Spinal cord (tissue), 10 donors: Measurements from ENCODE around the gene SFXN3. TPM values are rescaled to one million over a fixed set of nuclear protein-coding genes. Genes with fewer than 3 reads are reported as not detected.

Experiments
- DNase-seq, 6 donors: peaks; one replicate each; pipeline versions ENCODE4 v3.0.0 to v3.0.0-alpha.2; 2013 to 2015; ENCODE audit warnings: low spot score in 6 of 6, low read depth in 4 of 6
- H3K27ac ChIP-seq: one replicate; pipeline ENCODE4 v1.5.1; 2013; ENCODE audit warnings: low read depth, low read length, control low read depth
- H3K27me3 ChIP-seq: one replicate; pipeline ENCODE4 v1.6.1; 2013; ENCODE audit warnings: low read length; ENCODE audit not compliant: control insufficient read depth, insufficient read depth
- H3K36me3 ChIP-seq: one replicate; pipeline ENCODE4 v1.6.1; 2013; ENCODE audit warnings: low read length; ENCODE audit not compliant: control insufficient read depth, insufficient read depth
- H3K4me1 ChIP-seq: one replicate; pipeline ENCODE4 v1.6.1; 2013; ENCODE audit warnings: low read length; ENCODE audit not compliant: control insufficient read depth, insufficient read depth
- H3K4me3 ChIP-seq: one replicate; pipeline ENCODE4 v1.5.1; 2013; ENCODE audit warnings: low read depth, low read length, control low read depth
- H3K9me3 ChIP-seq: one replicate; pipeline ENCODE4 v1.6.1; 2013; ENCODE audit warnings: low read length; ENCODE audit not compliant: control insufficient read depth, insufficient read depth
- WGBS: methylation state at CpG from one replicate; pipeline ENCODE4 v1.1.5; 2013; ENCODE audit warnings: missing lambda C conversion rate; ENCODE audit not compliant: insufficient coverage; 5-methylcytosine and 5-hydroxymethylcytosine counted together
- polyA plus RNA-seq, 2 donors: library from polyadenylated mRNA; unstranded; fragments of 120-200 nt; gene quantifications; one replicate each; pipeline ENCODE4 v1.2.1, GENCODE V29; 2013; ENCODE audit not compliant: insufficient read length in 2 of 2
- total RNA-seq, 2 donors: library from RNA; depleted of rRNA in 1 of 2; stranded (reverse); fragments of 120-200 nt in 1 of 2; fragments of >200 nt in 1 of 2; gene quantifications; one replicate each; pipeline versions ENCODE4 v1.2.3 to v1.2.4, GENCODE V29; 2013 to 2014
- donor health status: healthy.

Gene SFXN3
- total and polyA plus RNA-seq, 4 donors: 27.1 to 55.8 (median 44.0) TPM

- 80% methylated on average over 4 of the region's 7 CpGs for WGBS
- H3K4me1 ChIP-seq: peaks cover 23% of the 10 kb centered on the region
- H3K27me3 ChIP-seq: peaks cover 35% of the 10 kb centered on the region
- no peak overlapping the region for H3K27ac ChIP-seq
- no peak for DNase-seq
- H3K4me3 ChIP-seq: no peak overlapping the region
- no peaks in the 10 kb centered on the region for H3K9me3 ChIP-seq
- H3K36me3 ChIP-seq: peaks cover 2% of the 10 kb centered on the region
Measured at GRCh38 chr10:101014966-101015581, 16.0 kb upstream of the SFXN3 start.

GRCh38 chr10:101015582-101015973 lies 15.5 kb upstream of the SFXN3 start:
- DNase-seq: no peak
- WGBS: 90% methylated on average over 7 of the region's 8 CpGs
- no peak overlapping the region for H3K4me3 ChIP-seq
- peaks cover 23% of the 10 kb centered on the region for H3K4me1 ChIP-seq
- H3K27me3 ChIP-seq: peaks cover 39% of the 10 kb centered on the region
- H3K36me3 ChIP-seq: peaks cover 2% of the 10 kb centered on the region
- no peak overlapping the region for H3K27ac ChIP-seq
- no peaks in the 10 kb centered on the region for H3K9me3 ChIP-seq

GRCh38 chr10:101016814-101017213 lies 14.2 kb upstream of the SFXN3 start:
- peaks cover 39% of the 10 kb centered on the region for H3K27me3 ChIP-seq
- H3K36me3 ChIP-seq: peaks cover 5% of the 10 kb centered on the region
- H3K27ac ChIP-seq: no peak overlapping the region
- DNase-seq: no peak
- H3K4me3 ChIP-seq: no peak overlapping the region
- no peaks in the 10 kb centered on the region for H3K9me3 ChIP-seq
- peaks cover 23% of the 10 kb centered on the region for H3K4me1 ChIP-seq
- 49% methylated on average over 4 of the region's 5 CpGs for WGBS

GRCh38 chr10:101018118-101018599 lies 12.9 kb upstream of the SFXN3 start:
- no peak overlapping the region for H3K4me3 ChIP-seq
- peaks cover 20% of the 10 kb centered on the region for H3K4me1 ChIP-seq
- 28% methylated on average over 15 of the region's 20 CpGs for WGBS
- H3K27ac ChIP-seq: no peak overlapping the region
- peaks cover 11% of the 10 kb centered on the region for H3K36me3 ChIP-seq
- peaks cover 43% of the 10 kb centered on the region for H3K27me3 ChIP-seq
- no peak for DNase-seq
- no peaks in the 10 kb centered on the region for H3K9me3 ChIP-seq

- Histone ChIP-seq H3K27me3 (peaks cover 43% of the 10 kb centered on the region), H3K27ac (no peak overlapping the region), H3K4me1 (peaks cover 16% of the 10 kb centered on the region), H3K4me3 (no peak overlapping the region), H3K36me3 (peaks cover 16% of the 10 kb centered on the region), H3K9me3 (no peaks in the 10 kb centered on the region)
- WGBS: 10% methylated on average over 39 of the region's 45 CpGs
- DNase-seq: peak in 1 of 6 donors; percentile 71
Measured at GRCh38 chr10:101018600-101019439, 12.2 kb upstream of the SFXN3 start.

- Histone ChIP-seq H3K9me3 (no peaks in the 10 kb centered on the region), H3K36me3 (peaks cover 17% of the 10 kb centered on the region), H3K27ac (no peak overlapping the region), H3K4me3 (no peak overlapping the region), H3K27me3 (peaks cover 43% of the 10 kb centered on the region), H3K4me1 (peaks cover 12% of the 10 kb centered on the region)
- no peak for DNase-seq
- no CpG with 5 or more reads among the region's 2 CpGs for WGBS
Measured at GRCh38 chr10:101019440-101019703, 11.7 kb upstream of the SFXN3 start.

GRCh38 chr10:101020427-101021075 lies 10.5 kb upstream of the SFXN3 start:
- H3K4me1 ChIP-seq: peaks cover 10% of the 10 kb centered on the region
- no peak overlapping the region for H3K27ac ChIP-seq
- H3K27me3 ChIP-seq: peaks cover 43% of the 10 kb centered on the region
- peaks cover 16% of the 10 kb centered on the region for H3K36me3 ChIP-seq
- H3K9me3 ChIP-seq: no peaks in the 10 kb centered on the region
- 79% methylated on average over 5 of the region's 10 CpGs for WGBS
- DNase-seq: no peak
- H3K4me3 ChIP-seq: no peak overlapping the region

- Histone ChIP-seq H3K27ac (no peak overlapping the region), H3K36me3 (peaks cover 15% of the 10 kb centered on the region), H3K4me3 (no peak overlapping the region), H3K4me1 (peaks cover 10% of the 10 kb centered on the region), H3K27me3 (peaks cover 38% of the 10 kb centered on the region), H3K9me3 (no peaks in the 10 kb centered on the region)
- WGBS: 81% methylated on average over 4 of the region's 4 CpGs
- no peak for DNase-seq
Measured at GRCh38 chr10:101021239-101021638, 9.8 kb upstream of the SFXN3 start.

GRCh38 chr10:101021692-101022251 lies 9.3 kb upstream of the SFXN3 start:
- Histone ChIP-seq H3K36me3 (peaks cover 15% of the 10 kb centered on the region), H3K27me3 (peaks cover 33% of the 10 kb centered on the region), H3K27ac (no peak overlapping the region), H3K9me3 (no peaks in the 10 kb centered on the region), H3K4me1 (peaks cover 10% of the 10 kb centered on the region), H3K4me3 (no peak overlapping the region)
- WGBS: 81% methylated on average over 10 of the region's 11 CpGs
- DNase-seq: no peak
